Activated T-helper 17 cell treated with anti-CD3 and anti-CD28 coated beads, Interleukin-2, amount 50 U/mL, for 72 hours (primary cell): ENCODE results near the gene TRAPPC12. TPM values are rescaled to one million over a fixed set of nuclear protein-coding genes. Genes with fewer than 3 reads are reported as not detected.
A peak's percentile ranks its signal among the peaks of the same experiment; 100 is the strongest.
"Not testable (repeated sequence)": the region's sequence is repeated elsewhere in the genome, so short reads cannot be mapped to it uniquely, and the experiment has no call there.

Experiments
- ATAC-seq: fragments of 150-1000 bp; cut with Tn5 transposase; replicated peaks from 2 replicates; pipeline ENCODE4 v1.10.0; 2021; ENCODE audit warnings: mild to moderate bottlenecking, moderate library complexity
- H3K27ac Mint-ChIP-seq: one replicate; pipeline ENCODE4 v1.8.0; 2022; ENCODE audit warnings: mixed read lengths
- H3K27me3 Mint-ChIP-seq: one replicate; pipeline ENCODE4 v1.8.0; 2022; ENCODE audit warnings: mixed read lengths
- H3K36me3 Mint-ChIP-seq: one replicate; pipeline ENCODE4 v1.8.0; 2022; ENCODE audit warnings: low read depth, mild to moderate bottlenecking, mixed read lengths
- H3K4me1 Mint-ChIP-seq: one replicate; pipeline ENCODE4 v1.8.0; 2022; ENCODE audit warnings: mixed read lengths
- H3K4me3 Mint-ChIP-seq: one replicate; pipeline ENCODE4 v1.8.0; 2022; ENCODE audit warnings: mild to moderate bottlenecking, mixed read lengths
- H3K9me3 Mint-ChIP-seq: one replicate; pipeline ENCODE4 v1.8.0; 2022; ENCODE audit warnings: mixed read lengths
- total RNA-seq, 2 donors: library from RNA; stranded (reverse); gene quantifications; one replicate each; pipeline ENCODE4 v1.2.3, GENCODE V29; 2022

The TRAPPC12 gene
- total RNA-seq, 2 donors from 2014 or later, result 67.2 to 70.6 TPM

DNA sequence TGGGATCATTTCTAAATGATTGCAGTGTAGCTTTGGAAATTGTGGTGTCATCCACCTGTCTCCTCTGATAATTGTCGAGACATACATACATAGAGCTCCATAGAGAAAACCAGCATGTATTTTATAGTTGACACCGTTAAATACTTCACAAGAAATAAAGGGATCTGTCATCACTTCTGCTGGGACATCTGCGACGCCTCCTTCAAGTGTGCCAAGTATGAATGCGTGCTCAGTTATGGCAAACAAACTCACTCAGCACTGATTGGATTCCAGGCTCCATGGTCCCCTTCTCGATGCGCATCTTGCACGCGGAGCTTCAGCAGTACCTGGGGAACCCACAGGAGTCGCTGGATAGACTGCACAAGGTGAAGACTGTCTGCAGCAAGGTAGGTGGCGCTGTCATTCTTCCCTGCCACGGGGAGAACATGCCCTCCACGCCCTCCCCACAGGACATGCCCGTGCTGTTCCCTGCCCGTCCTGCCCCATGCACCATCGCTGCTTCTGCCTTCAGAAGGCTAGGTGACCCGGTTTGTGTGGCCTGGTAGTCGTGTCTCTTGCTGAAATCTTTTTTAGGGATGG, 64.1 kb downstream of the TRAPPC12 start:
- Mint-ChIP-seq H3K27me3 (no peaks in the 10 kb centered on the region), H3K4me1 (peaks cover 23% of the 10 kb centered on the region), H3K36me3 (peaks cover 54% of the 10 kb centered on the region), H3K27ac (no peak overlapping the region), H3K4me3 (no peak overlapping the region), H3K9me3 (no peaks in the 10 kb centered on the region)
- no peak for ATAC-seq

- peaks cover 9% of the 10 kb centered on the region for H3K4me1 Mint-ChIP-seq
- no peak overlapping the region for H3K4me3 Mint-ChIP-seq
- H3K27ac Mint-ChIP-seq, result no peak overlapping the region
Measured at GRCh38 chr2:3445891-3446290, 66.4 kb downstream of the TRAPPC12 start.

DNA sequence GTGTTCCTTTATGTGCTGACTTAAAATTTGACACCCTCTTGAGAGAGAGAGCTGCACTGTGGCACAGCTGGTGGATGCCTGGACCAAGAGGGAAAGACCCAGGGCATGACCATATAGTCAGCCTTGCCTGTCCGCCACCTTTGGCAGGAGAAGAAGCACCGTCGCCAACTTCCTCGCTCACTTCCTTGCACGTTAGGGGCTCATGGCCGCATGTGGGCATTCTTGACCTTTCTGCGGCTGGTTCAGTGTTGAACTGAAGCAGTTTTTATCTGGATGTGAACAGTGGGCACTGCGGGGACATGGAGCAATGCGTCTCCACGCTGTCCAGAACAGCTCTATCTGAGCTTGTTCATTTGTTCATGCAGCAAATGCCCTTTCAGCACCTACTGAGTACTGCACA, 66.9 kb downstream of the TRAPPC12 start:
- ATAC-seq, result no peak
- no peak overlapping the region for H3K4me3 Mint-ChIP-seq
- H3K27me3 Mint-ChIP-seq, result no peaks in the 10 kb centered on the region
- peaks cover 80% of the 10 kb centered on the region for H3K36me3 Mint-ChIP-seq
- H3K27ac Mint-ChIP-seq, result no peak overlapping the region
- no peaks in the 10 kb centered on the region for H3K9me3 Mint-ChIP-seq
- H3K4me1 Mint-ChIP-seq, result peaks cover 5% of the 10 kb centered on the region

More at GRCh38 chr2:3445891-3446290, 66.4 kb downstream of the TRAPPC12 start:
- Mint-ChIP-seq H3K9me3 (no peaks in the 10 kb centered on the region), H3K27me3 (no peaks in the 10 kb centered on the region), H3K36me3 (peaks cover 75% of the 10 kb centered on the region)
- no peak for ATAC-seq

DNA sequence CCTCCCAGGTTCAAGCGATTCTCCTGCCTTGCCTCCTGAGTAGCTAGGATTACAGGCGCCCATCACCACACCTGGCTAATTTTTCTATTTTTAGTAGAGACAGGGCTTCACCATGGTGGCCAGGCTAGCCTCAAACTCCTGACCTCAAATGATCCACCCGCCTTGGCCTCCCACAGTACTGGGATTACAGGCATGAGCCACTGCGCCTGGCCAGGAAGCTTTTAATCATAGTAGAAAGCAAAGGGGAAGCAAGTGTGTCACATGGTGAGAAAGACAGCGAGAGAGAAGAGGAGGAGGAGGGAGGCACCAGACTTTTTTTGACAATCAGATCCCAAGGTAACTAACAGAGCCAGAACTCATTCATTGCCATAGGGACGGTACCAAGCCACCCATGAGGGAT, 67.7 kb downstream of the TRAPPC12 start:
- not testable (repeated sequence) for H3K4me3 Mint-ChIP-seq, ATAC-seq, H3K27me3 Mint-ChIP-seq, H3K27ac Mint-ChIP-seq, H3K4me1 Mint-ChIP-seq, H3K9me3 Mint-ChIP-seq
- peaks cover 77% of the 10 kb centered on the region for H3K36me3 Mint-ChIP-seq

- Mint-ChIP-seq H3K4me3 (no peak overlapping the region), H3K9me3 (no peaks in the 10 kb centered on the region), H3K27ac (no peak overlapping the region), H3K36me3 (peaks cover 77% of the 10 kb centered on the region), H3K27me3 (no peaks in the 10 kb centered on the region), H3K4me1 (no peaks in the 10 kb centered on the region)
- no peak for ATAC-seq
Measured at GRCh38 chr2:3447789-3448317, 68.4 kb downstream of the TRAPPC12 start.

GRCh38 chr2:3448441-3448911, 69.0 kb downstream of the TRAPPC12 start:
- not testable (repeated sequence) for H3K27ac Mint-ChIP-seq, H3K4me1 Mint-ChIP-seq, ATAC-seq, H3K27me3 Mint-ChIP-seq, H3K9me3 Mint-ChIP-seq, H3K4me3 Mint-ChIP-seq
- H3K36me3 Mint-ChIP-seq, result peaks cover 81% of the 10 kb centered on the region

- H3K27me3 Mint-ChIP-seq, result no peaks in the 10 kb centered on the region
- H3K4me3 Mint-ChIP-seq, result no peak overlapping the region
- no peak overlapping the region for H3K27ac Mint-ChIP-seq
- no peak for ATAC-seq
- H3K36me3 Mint-ChIP-seq, result peaks cover 80% of the 10 kb centered on the region
- no peaks in the 10 kb centered on the region for H3K9me3 Mint-ChIP-seq
- no peaks in the 10 kb centered on the region for H3K4me1 Mint-ChIP-seq
Measured at GRCh38 chr2:3449086-3449485, 69.6 kb downstream of the TRAPPC12 start.

DNA sequence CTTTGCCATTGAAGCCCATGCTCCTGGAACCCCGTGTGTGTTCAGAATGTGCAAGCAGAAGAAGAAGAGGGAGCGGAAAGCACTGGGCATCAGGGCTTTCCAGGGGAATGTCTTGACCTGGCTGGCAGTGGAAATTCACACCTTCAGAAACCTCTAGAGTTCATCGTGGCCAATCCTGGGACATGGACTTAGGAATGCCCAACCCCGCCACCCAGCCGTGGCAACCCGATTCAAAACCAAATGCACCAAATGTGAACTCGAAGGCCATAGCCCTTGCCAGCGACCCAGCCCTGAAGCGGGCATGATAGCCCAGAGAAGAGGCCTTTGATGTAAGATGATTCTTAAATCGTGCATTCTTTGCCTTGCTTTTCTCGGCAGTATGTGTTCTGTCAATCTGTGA, 70.4 kb downstream of the TRAPPC12 start:
- Mint-ChIP-seq H3K27me3 (no peaks in the 10 kb centered on the region), H3K27ac (no peak overlapping the region), H3K36me3 (peaks cover 72% of the 10 kb centered on the region), H3K9me3 (no peaks in the 10 kb centered on the region), H3K4me3 (no peak overlapping the region), H3K4me1 (no peaks in the 10 kb centered on the region)
- no peak for ATAC-seq

DNA sequence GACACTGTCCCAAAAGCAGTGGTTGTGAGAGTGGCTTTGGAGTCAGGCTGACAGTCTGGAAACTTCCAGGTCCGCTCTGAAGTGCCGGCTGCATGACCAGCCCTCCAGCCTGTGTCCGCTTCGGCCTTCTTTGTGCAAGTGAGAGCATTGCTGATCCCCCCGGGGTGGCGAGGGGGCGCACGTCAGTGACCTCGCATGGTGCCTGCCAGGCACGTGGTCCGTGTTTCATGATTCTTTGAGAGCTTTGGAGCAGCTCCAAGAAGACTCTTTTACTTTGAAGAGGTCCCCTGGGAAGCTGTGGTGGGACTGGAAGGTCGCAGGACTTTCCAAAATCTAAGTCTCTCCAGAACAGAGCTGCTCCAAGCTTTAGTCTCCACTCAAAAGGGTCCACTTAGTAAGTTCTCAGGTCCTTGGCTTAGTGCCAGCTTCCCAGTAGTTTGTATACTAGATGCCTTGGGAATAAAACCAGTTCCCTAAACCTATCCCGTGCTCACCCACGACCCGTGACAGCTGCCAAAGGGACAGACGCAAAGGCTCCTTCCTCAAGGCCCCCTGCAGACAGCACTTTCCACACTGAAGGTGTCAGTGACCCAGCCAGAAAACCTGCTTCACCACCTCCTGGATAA, 71.0 kb downstream of the TRAPPC12 start:
- no peaks in the 10 kb centered on the region for H3K27me3 Mint-ChIP-seq
- H3K9me3 Mint-ChIP-seq, result no peaks in the 10 kb centered on the region
- no peak for ATAC-seq
- no peaks in the 10 kb centered on the region for H3K4me1 Mint-ChIP-seq
- H3K36me3 Mint-ChIP-seq, result peaks cover 70% of the 10 kb centered on the region
- H3K27ac Mint-ChIP-seq, result peak overlapping the region; percentile 46
- no peak overlapping the region for H3K4me3 Mint-ChIP-seq

DNA sequence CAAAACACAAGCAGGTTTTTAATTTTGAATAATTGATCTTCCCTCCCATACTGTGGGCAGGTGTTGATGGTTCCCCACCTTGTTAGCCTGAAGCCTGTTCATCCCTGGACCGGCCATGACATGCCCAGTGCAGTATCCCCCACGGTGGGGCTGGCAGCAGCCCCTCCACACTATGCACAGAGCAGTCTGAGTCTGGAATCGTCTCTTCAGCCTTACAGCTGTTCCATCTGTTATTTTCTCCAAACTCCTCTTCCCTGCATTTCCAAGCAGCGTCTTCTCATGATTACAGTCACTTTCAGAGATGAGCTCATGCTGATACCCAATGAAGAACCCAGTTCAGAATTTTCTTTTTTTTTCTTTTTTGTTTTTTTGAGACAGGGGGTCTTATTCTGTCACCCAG, 71.7 kb downstream of the TRAPPC12 start:
- H3K4me3 Mint-ChIP-seq, result no peak overlapping the region
- no peaks in the 10 kb centered on the region for H3K27me3 Mint-ChIP-seq
- ATAC-seq, result no peak
- H3K36me3 Mint-ChIP-seq, result peaks cover 70% of the 10 kb centered on the region
- peak overlapping the region; percentile 46 for H3K27ac Mint-ChIP-seq
- no peaks in the 10 kb centered on the region for H3K9me3 Mint-ChIP-seq
- no peaks in the 10 kb centered on the region for H3K4me1 Mint-ChIP-seq

GRCh38 chr2:3451926-3452671, 72.6 kb downstream of the TRAPPC12 start:
- H3K36me3 Mint-ChIP-seq, result peaks cover 70% of the 10 kb centered on the region
- H3K9me3 Mint-ChIP-seq, result no peaks in the 10 kb centered on the region
- no peaks in the 10 kb centered on the region for H3K27me3 Mint-ChIP-seq
- ATAC-seq, result no peak
- no peak overlapping the region for H3K4me3 Mint-ChIP-seq
- no peaks in the 10 kb centered on the region for H3K4me1 Mint-ChIP-seq
- H3K27ac Mint-ChIP-seq, result no peak overlapping the region

DNA sequence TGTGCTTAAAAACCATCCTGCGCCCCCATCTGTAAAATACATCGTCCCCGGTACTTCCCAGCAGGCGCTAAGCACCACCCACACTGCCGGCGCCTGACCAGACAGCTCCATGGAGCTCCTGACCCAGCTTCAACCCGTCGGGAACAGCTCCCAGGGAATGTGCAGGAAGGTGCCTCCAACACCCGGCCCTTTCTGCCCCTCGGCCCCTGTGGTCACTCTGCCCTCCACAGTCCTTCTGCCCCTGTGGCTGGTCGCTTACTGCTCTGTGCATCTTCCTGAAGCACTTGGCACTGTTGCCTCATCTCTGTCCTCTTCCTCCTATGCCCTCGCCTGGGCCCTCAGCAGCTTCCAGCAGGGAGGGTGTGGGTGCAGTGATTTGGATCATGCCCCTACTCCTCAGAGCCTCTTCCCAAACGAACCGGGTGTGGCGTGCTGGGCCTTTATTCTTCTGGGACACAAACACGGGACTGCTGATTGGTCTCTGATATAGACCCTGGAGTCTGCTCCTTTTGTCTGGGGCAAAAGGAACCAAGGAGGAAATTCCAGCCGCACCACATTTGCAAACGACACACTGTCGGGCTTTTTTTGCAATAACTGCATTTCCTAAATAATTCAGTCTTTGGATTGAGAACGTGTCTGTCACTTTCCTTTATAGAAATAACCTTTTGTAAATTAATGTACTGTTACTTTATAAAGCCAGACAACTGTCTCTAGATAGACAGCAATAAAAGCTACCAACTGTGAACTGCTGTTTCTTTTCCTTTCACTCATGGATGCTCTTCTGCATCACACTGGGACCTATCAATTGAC, 73.9 kb downstream of the TRAPPC12 start:
- H3K27me3 Mint-ChIP-seq, result no peaks in the 10 kb centered on the region
- no peak for ATAC-seq
- H3K4me3 Mint-ChIP-seq, result no peak overlapping the region
- no peaks in the 10 kb centered on the region for H3K9me3 Mint-ChIP-seq
- no peak overlapping the region for H3K27ac Mint-ChIP-seq
- no peaks in the 10 kb centered on the region for H3K4me1 Mint-ChIP-seq
- H3K36me3 Mint-ChIP-seq, result peaks cover 70% of the 10 kb centered on the region

GRCh38 chr2:3454005-3454404, 74.5 kb downstream of the TRAPPC12 start:
- H3K9me3 Mint-ChIP-seq, H3K4me3 Mint-ChIP-seq: not testable (repeated sequence)

GRCh38 chr2:3454802-3455201, 75.3 kb downstream of the TRAPPC12 start:
- H3K4me3 Mint-ChIP-seq, result no peak overlapping the region
- H3K36me3 Mint-ChIP-seq, result peaks cover 58% of the 10 kb centered on the region
- H3K27ac Mint-ChIP-seq, result no peak overlapping the region
- no peaks in the 10 kb centered on the region for H3K9me3 Mint-ChIP-seq
- H3K4me1 Mint-ChIP-seq, result no peaks in the 10 kb centered on the region
- H3K27me3 Mint-ChIP-seq, result no peaks in the 10 kb centered on the region
- no peak for ATAC-seq

More at GRCh38 chr2:3454005-3454404, 74.5 kb downstream of the TRAPPC12 start:
- not testable (repeated sequence) for H3K27ac Mint-ChIP-seq, ATAC-seq, H3K4me1 Mint-ChIP-seq, H3K27me3 Mint-ChIP-seq
- peaks cover 66% of the 10 kb centered on the region for H3K36me3 Mint-ChIP-seq
